ENCODE results near the gene NFKBIB.
A peak's percentile ranks its signal among the peaks of the same experiment; 100 is the strongest.
"Not testable (repeated sequence)": the region's sequence is repeated elsewhere in the genome, so short reads cannot be mapped to it uniquely, and the experiment has no call there.

The NFKBIB gene

DNA sequence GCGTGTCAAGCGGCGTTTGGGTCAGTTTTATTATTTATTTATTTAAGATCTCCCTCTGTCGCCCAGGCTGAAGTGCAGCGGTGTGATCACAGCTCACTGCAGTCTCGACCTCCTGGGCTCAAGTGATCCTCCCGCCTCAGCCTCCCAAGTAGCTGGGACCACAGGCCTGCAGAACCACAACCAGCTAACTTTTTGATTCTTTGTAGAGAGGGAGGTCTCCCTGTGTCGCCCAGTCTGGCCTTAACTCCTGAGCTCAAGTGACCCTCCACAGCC lies 31.7 kb downstream of the NFKBIB start:
- no peak for DNase-seq

DNA sequence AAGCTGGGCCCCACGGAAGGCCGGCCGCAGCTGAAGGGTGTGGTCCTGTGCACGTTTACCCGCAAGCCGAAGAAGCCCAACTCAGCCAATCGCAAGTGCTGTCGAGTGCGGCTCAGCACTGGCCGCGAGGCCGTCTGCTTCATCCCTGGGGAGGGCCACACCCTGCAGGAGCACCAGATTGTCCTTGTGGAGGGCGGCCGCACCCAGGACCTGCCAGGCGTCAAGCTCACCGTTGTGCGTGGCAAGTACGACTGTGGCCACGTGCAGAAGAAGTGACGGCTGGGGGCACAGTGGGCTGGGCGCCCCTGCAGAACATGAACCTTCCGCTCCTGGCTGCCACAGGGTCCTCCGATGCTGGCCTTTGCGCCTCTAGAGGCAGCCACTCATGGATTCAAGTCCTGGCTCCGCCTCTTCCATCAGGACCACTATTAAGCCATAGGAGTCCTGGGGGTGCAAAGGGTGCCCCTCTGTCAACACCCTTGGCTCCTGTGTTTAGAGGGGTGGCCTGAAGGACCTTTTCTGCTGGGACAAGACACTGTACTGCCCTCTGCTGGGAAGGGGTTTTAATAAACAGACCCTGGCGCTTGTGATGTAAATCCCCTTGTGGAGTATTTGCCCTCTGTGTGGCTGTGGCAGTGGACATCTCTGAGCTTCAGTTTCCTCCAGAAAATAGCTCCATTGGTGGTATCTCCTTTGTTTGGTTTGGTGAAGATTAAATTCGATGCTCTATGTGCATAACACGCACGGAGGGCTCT lies 32.8 kb downstream of the NFKBIB start:
- peak in 1 of 4 experiments; percentile 13 for DNase-seq

DNA sequence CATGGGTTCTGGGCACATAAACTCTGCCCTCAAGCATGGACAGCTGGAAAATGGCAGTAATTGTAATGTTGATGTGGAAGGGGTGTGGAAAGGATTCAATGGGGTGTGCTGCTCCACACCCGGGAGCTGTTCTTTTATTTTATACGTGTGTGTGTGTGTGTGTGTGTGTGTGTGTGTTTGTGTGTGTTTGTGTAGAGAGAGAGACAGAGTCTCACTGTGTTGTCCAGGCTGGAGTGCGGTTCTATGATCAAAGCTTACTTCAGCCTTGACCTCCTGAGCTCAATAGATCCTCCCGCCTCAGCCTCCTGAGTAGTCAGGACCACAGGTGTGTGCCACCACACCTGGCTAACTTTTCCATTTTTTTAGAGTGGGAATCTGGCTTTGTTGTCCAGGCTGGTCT lies 33.8 kb downstream of the NFKBIB start:
- no peak for DNase-seq

DNA sequence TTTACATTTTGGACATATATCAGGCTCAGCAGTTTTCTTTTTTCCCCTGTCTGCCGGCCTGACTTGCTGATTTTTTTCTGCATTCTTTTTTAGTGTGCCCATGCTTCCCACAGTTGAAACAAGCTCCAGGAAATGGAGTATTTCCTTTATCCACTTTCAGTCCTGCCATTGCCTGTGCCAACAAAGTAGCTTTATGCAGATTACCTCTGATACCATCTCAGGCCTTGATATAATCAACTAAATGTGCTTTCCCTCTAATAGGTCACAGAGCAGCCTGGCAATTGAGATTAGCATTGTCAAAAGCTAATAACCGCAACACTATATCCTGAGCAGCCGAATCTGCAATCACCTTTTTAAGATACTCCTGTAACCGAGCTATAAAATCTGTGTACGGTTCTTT lies 40.2 kb downstream of the NFKBIB start:
- no peak for DNase-seq

DNA sequence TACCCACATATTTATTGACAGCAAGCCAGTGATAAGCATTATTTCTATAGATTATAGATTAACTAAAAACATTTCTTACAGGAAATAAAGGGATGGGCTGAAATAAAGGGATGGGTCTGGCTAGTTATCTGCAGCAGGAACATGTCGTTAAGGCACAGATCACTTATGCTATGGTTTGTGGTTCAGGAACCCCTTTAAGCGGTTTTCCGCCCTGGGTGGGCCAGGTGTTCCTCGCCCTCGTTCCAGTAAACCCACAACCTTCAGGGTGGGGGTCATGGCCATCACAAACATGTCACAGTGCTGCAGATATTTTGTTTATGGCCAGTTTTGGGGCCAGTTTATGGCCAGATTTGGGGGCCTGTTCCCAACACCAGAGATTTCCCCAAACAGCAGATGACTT lies 41.7 kb downstream of the NFKBIB start:
- DNase-seq, result not testable (repeated sequence)

DNA sequence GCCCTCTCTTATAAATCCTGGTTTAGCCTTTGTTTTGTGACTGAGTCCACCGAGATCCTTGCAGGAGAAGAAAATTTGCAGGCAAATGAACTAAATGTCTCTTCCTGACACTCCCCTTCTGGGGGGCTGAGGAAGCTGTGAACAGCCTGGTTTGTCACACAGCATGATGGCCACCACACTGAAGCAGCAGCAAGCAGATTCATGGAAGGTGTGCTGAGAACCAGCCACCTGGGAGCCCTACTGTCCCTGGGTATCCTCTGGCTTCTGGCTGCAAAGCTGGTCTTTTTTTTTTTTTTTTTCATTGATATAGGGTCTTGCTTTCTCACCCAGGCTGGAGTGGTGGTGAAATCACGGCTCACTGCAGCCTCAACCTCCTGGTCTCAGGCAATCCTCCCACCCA lies 42.2 kb downstream of the NFKBIB start:
- no peak for DNase-seq

DNA sequence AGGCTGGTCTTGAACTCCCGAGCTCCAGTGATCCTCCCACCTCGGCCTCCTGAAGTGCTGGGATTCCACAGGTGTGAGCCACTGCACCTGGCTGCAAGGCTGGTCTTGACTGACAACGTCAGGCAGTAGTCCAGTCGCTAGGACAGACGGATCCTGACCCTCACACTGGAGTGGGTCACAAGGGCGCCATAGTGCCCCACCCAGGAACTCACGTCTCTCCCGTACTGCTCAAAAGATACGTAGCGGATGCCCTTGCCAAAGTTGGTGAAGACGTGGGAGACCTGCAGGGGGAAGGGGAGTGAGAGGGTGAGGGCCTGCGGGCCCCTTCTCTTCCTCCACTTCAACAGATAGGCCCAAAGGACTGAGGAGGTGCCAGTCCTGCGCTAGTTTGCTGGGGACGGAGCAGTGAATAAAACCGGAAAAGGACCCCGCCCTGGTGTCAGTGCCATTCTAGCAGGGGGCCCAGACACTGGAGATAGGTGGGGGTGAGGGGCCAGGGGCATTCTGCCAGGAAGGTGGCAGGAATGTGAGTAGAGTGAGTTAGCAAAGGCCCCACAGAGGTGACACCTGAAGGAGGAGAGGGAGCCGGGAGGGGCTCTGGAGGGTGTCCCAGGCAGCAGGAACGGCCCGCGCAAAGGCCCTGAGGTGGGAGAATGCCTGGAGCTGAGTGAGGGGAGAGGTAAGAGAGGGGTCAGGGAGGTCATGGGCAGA lies 42.9 kb downstream of the NFKBIB start:
- no peak for DNase-seq

DNA sequence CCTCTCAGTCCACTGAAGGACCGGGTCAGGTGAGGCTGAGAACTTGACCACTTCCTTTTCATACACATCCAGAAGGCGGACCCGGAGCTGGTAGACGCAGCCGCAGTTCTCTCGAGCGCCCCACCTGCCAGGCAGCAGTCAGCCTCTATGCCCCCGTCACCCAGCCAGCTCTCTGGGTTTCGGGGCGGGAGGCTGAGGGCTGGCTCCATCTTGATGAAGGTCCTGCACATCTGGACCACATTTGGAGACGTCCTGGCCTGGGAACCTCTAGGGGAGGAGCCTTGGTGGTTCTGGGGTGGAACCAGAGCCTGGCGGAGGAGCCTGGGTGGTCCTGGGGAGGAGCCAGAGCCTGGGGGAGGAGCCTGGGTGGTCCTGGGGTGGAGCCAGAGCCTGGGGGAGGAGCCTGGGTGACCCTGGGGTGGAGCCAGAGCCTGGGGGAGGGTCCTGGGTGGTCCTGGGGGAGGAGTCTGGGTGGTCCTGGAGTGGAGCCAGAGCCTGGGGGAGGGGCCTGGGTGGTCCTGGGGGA lies 45.3 kb downstream of the NFKBIB start:
- no peak for DNase-seq

DNA sequence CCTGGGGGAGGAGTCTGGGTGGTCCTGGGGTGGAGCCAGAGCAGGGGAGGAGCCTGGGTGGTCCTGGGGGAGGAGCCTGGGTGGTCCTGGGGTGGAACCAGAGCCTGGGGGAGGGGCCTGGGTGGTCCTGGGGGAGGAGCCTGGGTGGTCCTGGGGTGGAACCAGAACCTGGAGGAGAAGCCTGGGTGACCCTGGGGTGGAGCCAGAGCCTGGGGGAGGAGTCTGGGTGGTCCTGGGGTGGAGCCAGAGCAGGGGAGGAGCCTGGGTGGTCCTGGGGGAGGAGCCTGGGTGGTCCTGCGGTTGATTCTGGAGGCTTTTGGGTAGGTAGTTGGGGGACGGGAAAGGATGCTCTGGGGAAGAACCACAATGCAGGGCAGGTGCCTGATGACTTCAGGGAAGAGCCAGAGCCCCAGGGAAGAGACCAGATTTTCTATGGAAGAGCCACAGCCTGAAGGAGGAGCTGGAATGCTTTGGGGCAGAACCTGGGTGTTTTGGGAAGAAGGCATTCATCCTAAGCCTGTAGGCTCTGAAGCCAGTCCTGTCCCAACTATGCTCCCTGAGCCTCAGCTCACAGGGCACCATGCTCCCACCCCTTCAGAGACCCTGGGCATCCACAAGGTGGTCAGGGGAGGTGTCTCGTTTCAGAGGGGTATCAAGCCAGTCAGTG lies 45.9 kb downstream of the NFKBIB start:
- no peak for DNase-seq

DNA sequence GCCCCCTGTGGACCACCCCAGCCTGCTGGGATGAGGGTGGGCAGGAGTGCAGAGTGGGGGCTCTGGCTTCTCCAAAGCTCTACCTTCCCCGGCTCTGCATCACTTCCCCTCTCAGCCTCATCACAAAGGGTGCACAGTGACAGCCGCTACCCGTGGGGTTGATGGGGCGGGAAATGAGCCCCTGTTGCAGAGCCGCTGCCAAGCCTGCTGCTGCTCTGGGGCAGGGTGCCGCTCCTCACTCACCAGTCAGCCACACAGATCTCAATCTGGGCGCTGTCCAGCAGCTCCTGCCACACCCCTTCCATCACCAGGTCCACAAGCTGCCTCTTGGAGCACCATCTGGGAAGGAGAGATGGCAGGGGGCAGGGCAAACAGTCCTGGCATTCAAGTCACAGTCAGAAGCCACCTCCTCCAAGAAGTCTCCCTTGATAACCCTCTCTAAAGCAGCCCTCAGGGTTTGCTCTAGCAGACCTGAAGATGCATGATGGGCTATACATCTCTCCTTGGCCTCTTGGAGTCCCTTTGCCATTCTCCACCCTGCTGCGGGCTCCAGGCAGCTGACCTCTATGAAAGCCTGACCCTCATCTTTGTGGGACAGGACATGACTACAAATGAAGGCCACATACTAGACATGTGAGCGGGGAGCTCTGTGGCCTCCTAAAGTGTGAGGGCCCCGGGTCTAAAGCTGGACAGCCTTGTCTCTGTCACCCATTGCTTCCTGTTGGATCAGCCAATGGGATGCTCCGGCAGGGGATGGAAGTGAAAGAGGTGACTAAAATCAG lies 46.7 kb downstream of the NFKBIB start:
- DNase-seq, result no peak

DNA sequence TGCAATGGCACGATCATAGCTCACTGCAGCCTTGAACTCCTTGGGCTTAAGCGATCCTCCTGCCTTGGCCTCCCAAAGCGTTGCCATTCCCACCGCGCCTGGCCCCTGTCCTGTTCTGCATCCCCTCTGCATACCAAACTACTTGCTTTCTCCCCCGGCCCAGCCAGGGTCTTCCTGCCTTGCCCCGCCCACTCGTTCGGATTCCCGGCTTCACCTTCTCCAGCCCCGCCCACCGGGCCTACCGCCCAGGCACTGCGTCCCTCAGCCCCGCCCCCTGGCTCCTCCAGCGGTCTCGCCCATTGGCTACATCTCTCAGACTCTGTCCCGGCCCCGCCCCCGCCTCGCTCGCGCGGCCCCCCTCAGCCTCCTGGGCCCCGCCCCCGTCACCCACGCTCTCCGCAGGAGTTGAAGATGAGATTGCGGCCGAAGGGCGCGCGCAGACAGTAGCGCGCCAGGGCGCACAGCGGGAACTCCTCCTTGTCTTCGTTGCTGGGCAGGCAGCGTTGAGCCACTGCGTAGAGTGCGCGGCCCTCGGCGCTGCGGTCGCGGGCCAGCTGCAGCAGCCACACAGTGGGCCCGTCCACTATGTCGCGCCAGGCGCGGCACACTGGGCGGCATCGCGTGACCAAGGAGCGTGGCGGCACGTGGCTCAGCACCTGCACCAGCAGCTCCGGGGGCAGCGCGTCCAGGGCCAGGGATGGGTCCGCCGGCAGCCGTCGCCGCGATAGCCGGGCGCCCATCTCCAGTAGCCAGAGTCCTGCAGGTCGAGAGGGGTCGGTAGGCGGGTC lies 50.0 kb downstream of the NFKBIB start:
- DNase-seq, result peak; percentile 40 to 62 (median 55)

DNA sequence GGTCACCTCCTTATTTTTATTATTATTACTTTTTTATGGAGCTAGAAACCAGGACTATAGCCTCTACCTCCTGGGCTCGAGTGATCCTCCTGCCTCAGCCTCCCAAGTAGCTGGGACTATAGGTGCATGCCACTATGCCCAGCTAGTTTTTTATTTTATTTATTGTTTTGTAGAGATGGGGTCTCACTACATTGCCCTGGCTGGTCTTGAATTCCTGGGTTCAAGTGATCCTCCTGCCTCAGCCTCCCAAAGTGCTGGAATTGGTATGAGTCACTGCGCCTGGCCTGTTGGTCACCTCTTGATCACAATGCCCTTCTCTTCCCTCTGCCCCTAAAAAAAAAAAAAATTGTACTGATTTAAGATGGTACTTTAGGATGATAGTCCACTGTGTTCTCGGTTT lies 51.4 kb downstream of the NFKBIB start:
- no peak for DNase-seq

DNA sequence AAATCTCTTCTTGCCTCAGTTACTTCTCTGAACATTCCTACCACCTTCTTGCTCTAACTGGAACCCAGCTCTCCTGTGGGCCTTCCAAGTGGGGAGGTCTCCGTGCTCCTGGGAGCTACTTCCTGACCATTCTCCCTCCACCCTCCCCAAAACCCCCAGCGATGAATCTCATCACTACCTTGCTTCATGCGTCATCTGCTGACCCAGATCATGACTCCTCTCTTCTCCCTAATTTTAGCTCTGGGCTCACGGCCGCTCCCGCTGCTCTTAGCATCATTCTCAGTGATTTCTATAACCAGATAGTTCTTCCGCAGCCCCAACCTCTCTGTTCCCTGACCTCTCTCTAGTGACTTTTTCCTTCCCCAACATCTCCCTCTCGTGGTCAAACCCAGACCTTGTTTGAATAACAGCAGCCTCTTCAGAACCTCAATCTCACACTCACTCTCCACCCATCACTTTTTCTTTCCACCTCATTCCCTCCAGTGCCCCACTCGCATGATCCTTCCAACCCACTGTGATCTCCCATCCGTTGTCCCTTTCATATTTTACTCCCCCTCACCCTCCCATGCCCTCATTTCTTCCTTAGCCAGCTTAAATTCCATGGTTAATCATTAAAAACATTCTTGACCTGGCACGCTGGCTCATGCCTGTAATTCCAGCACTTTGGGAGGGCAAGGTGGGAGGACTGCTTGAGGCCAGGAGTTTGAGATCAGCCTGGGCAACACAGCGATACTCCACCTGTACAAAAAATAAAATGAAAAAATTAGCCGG lies 52.8 kb downstream of the NFKBIB start:
- DNase-seq, result no peak

DNA sequence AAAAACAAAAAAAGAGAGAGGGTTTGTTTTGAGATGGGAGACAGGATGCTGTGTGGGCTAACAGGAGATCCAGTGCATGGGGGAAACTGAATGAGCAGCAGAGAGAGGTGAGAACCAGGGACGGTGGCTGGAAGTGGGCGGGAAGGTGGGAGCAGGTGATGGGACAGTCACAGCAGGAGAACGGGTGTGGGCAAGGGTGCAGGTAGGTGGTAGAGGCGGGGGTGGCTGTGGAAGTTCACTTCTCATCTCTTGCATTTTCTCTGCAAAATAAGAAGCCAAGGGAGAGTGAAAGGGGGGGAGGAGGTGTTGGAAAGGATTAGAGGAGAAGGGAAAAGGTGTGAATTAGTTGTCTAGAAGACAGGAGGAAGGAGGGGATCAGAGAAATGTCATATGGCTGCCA lies 53.9 kb downstream of the NFKBIB start:
- DNase-seq, result no peak

DNA sequence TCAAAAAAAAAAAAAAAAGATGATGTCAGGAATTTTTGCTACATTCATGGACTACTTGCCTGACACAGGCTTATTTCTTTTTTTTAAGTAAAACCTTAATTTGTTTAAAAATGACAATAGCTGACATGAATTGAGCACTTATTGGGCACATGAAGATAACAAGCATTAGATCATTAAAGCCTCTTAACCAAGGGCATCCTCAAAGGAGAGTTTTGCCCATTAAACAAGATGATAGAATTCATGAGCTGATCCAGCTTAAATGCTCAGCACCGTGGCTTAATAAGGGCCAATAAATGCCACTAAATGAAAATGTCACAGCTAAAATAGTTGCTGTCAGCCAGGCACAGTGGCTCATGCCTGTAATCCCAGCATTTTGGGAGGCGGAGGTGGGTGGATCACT lies 56.5 kb downstream of the NFKBIB start:
- DNase-seq, result no peak

DNA sequence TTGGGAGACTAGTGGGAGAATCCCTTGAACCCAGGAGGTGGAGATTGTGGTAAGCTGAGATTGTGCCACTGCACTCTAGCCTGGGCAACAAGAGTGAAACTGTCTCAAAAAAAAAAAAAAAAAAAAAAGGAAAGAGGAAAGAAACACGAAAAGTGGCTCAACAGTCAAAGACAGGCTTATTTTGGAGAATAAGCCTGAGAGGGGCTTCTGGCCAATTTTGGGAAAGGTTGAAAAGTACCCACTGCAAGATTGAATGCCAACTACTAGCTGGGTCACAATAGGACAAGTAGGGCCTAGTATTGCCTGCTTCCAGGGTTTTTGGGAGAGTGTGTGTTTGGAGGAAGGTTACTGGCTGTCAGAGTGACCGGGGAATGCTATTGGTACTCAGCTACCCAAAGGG lies 58.5 kb downstream of the NFKBIB start:
- DNase-seq, result no peak

Data from activated CD4-positive, CD25-positive, alpha-beta regulatory T cell (primary cell).